OCI-LY1 (cell line): ENCODE data around the gene CATSPER1.
A peak's percentile ranks its signal among the peaks of the same experiment; 100 is the strongest.

Source experiments
- H2AFZ ChIP-seq: fragments of 200-600 bp; sonication (generic), shearing (Covaris generic); 2 replicates; pipeline ENCODE4 v1.6.0; 2014; ENCODE audit warnings: antibody characterized with exemption, mild to moderate bottlenecking, low read length
- H3F3A ChIP-seq: fragments of 200-600 bp; sonication (generic), shearing (Covaris generic); 2 replicates; pipeline ENCODE4 v1.6.0; 2014; ENCODE audit warnings: mild to moderate bottlenecking, antibody characterized with exemption, low read length, moderate library complexity; ENCODE audit not compliant: insufficient read depth
- H3K27ac ChIP-seq: fragments of 200-600 bp; sonication (generic); 2 replicates; pipeline ENCODE4 v1.5.1; 2014; ENCODE audit warnings: low read length, mixed run types, mild to moderate bottlenecking, low read depth; ENCODE audit not compliant: poor library complexity, severe bottlenecking
- H3K27me3 ChIP-seq: fragments of 200-600 bp; sonication (generic); 2 replicates; pipeline ENCODE4 v1.6.0; 2014; ENCODE audit warnings: antibody characterized with exemption, mild to moderate bottlenecking, low read length, moderate library complexity; ENCODE audit not compliant: insufficient read depth
- H3K36me3 ChIP-seq: fragments of 200-600 bp; sonication (generic); 2 replicates; pipeline ENCODE4 v1.6.1; 2014; ENCODE audit warnings: mild to moderate bottlenecking, antibody characterized with exemption, low read length, moderate library complexity, mixed read lengths; ENCODE audit not compliant: insufficient read depth
- H3K4me1 ChIP-seq: fragments of 200-600 bp; sonication (generic); 2 replicates; pipeline ENCODE4 v1.5.1; 2014; ENCODE audit warnings: mild to moderate bottlenecking, low read length, moderate library complexity; ENCODE audit not compliant: insufficient read depth, severe bottlenecking
- H3K4me2 ChIP-seq: fragments of 200-600 bp; sonication (generic), shearing (Covaris generic); 2 replicates; pipeline ENCODE4 v1.6.1; 2014; ENCODE audit warnings: low read length
- H3K4me3 ChIP-seq: fragments of 200-600 bp; sonication (generic); 2 replicates; pipeline ENCODE4 v1.5.1; 2014; ENCODE audit warnings: low read length, low read depth, mild to moderate bottlenecking, mixed read lengths; ENCODE audit not compliant: poor library complexity, severe bottlenecking
- H3K79me2 ChIP-seq: fragments of 200-600 bp; shearing (Covaris generic); 2 replicates; pipeline ENCODE4 v1.6.1; 2016; ENCODE audit warnings: mixed run types, low read length, mixed read lengths; ENCODE audit not compliant: insufficient read depth
- H3K9ac ChIP-seq: fragments of 200-600 bp; sonication (generic), shearing (Covaris generic); 2 replicates; pipeline ENCODE4 v1.6.1; 2014; ENCODE audit warnings: mild to moderate bottlenecking, low read length, mixed read lengths
- H3K9me2 ChIP-seq: fragments of 200-600 bp; sonication (generic), shearing (Covaris generic); 2 replicates; pipeline ENCODE4 v1.6.1; 2014; ENCODE audit warnings: low read depth, mild to moderate bottlenecking, low read length, mixed read lengths
- H3K9me3 ChIP-seq: fragments of 200-600 bp; shearing (Covaris generic); 2 replicates; pipeline ENCODE4 v1.6.1; 2014; ENCODE audit warnings: low read length, mixed read lengths
- H4K20me1 ChIP-seq: fragments of 200-600 bp; sonication (generic), shearing (Covaris generic); 2 replicates; pipeline ENCODE4 v1.6.0; 2016; ENCODE audit warnings: mild to moderate bottlenecking, low read length; ENCODE audit not compliant: insufficient read depth
- CTCF ChIP-seq: fragments of 200-600 bp; sonication (generic), shearing (Covaris generic); IDR thresholded peaks from 2 replicates; pipeline ENCODE4 v1.5.1; 2017; ENCODE audit warnings: mild to moderate bottlenecking, antibody characterized with exemption, low read length, moderate library complexity, mixed read lengths
- EZH2 ChIP-seq: fragments of 200-600 bp; sonication (generic), shearing (Covaris generic); IDR thresholded peaks from 2 replicates; pipeline ENCODE4 v1.8.0; 2017; ENCODE audit warnings: borderline replicate concordance, mixed run types, mild to moderate bottlenecking, antibody characterized with exemption, low read length, moderate library complexity, mixed read lengths

CATSPER1 gene

GRCh38 chr11:65988791-65989592 is 37.3 kb downstream of the CATSPER1 start:
- Histone ChIP-seq H4K20me1 (no peaks in the 10 kb centered on the region), H2AFZ (no peak overlapping the region), H3K9me3 (no peaks in the 10 kb centered on the region), H3K9me2 (no peaks in the 10 kb centered on the region), H3K36me3 (peaks cover 19% of the 10 kb centered on the region), H3K79me2 (no peaks in the 10 kb centered on the region), H3K4me2 (no peak overlapping the region), H3K27ac (peak overlapping the region; percentile 3), H3K4me1 (no peaks in the 10 kb centered on the region), H3F3A (no peaks in the 10 kb centered on the region), H3K9ac (no peak overlapping the region), H3K27me3 (no peaks in the 10 kb centered on the region), H3K4me3 (no peak overlapping the region)
- TF ChIP-seq CTCF (peak; percentile 100), EZH2 (no peak)

GRCh38 chr11:65987336-65987735 is 38.9 kb downstream of the CATSPER1 start:
- Histone ChIP-seq H3K27me3 (no peaks in the 10 kb centered on the region), H3K4me2 (no peak overlapping the region), H3F3A (no peaks in the 10 kb centered on the region), H3K9me2 (no peaks in the 10 kb centered on the region), H3K9me3 (no peaks in the 10 kb centered on the region), H3K36me3 (peaks cover 21% of the 10 kb centered on the region), H3K4me3 (no peak overlapping the region), H4K20me1 (no peaks in the 10 kb centered on the region), H3K4me1 (no peaks in the 10 kb centered on the region), H2AFZ (no peak overlapping the region), H3K27ac (no peak overlapping the region), H3K9ac (no peak overlapping the region), H3K79me2 (no peaks in the 10 kb centered on the region)
- no peak for TF ChIP-seq EZH2
- TF ChIP-seq CTCF, result no peak

GRCh38 chr11:65983589-65983987 is 42.7 kb downstream of the CATSPER1 start:
- Histone ChIP-seq H3K79me2 (no peaks in the 10 kb centered on the region), H3F3A (no peaks in the 10 kb centered on the region), H3K9me3 (no peaks in the 10 kb centered on the region), H3K4me2 (no peak overlapping the region), H3K27ac (no peak overlapping the region), H3K9me2 (no peaks in the 10 kb centered on the region), H4K20me1 (no peaks in the 10 kb centered on the region), H3K4me3 (no peak overlapping the region), H3K27me3 (no peaks in the 10 kb centered on the region), H2AFZ (no peak overlapping the region), H3K36me3 (peaks cover 14% of the 10 kb centered on the region), H3K4me1 (no peaks in the 10 kb centered on the region), H3K9ac (no peak overlapping the region)
- TF ChIP-seq EZH2 (no peak), CTCF (no peak)
